Gastroesophageal sphincter (tissue), 4 donors: ENCODE measurements around the gene NUBPL. TPM values are rescaled to one million over a fixed set of nuclear protein-coding genes. Genes with fewer than 3 reads are reported as not detected.
A peak's percentile ranks its signal among the peaks of the same experiment; 100 is the strongest.

ENCODE experiments used
- ATAC-seq: fragments of 150-250 bp; one replicate; pipeline ENCODE4 v1.9.1; 2016; ENCODE audit warnings: mild to moderate bottlenecking, moderate library complexity
- H3K27ac ChIP-seq, 4 donors: fragments of 200-600 bp; sonication (generic) in 3 of 4; 1 replicate in 3 of 4; 2 replicates in 1 of 4; pipeline ENCODE4 v1.5.1; 2016 to 2019
- H3K27me3 ChIP-seq: fragments of 200-600 bp; sonication (generic); one replicate; pipeline ENCODE4 v1.5.1; 2019
- H3K36me3 ChIP-seq, 2 donors: fragments of 200-600 bp; sonication (generic); one replicate each; pipeline ENCODE4 v1.5.1; 2019; ENCODE audit warnings: control low read depth in 1 of 2
- H3K4me1 ChIP-seq, 3 donors: fragments of 200-600 bp; sonication (generic); 1 replicate in 2 of 3; 2 replicates in 1 of 3; pipeline ENCODE4 v1.5.1; 2016 to 2019; ENCODE audit warnings: control low read depth in 2 of 3
- H3K4me3 ChIP-seq, 2 donors: fragments of 200-600 bp; sonication (generic); one replicate each; pipeline ENCODE4 v1.5.1; 2019; ENCODE audit warnings: mild to moderate bottlenecking in 1 of 2, moderate library complexity in 1 of 2
- H3K9me3 ChIP-seq, 3 donors: fragments of 200-600 bp; sonication (generic); one replicate each; pipeline ENCODE4 v1.5.1; 2017 to 2019; ENCODE audit warnings: control low read depth in 2 of 3
- CTCF ChIP-seq, 4 experiments: fragments of 200-600 bp in 2 of 4; fragments of 450-650 bp in 2 of 4; sonication (generic) in 1 of 4; IDR thresholded peaks; one replicate each; pipeline ENCODE4 v1.5.1; 2017 to 2019; ENCODE audit warnings: antibody characterized with exemption in 4 of 4, mild to moderate bottlenecking in 2 of 4, moderate library complexity in 2 of 4
- EP300 ChIP-seq: sonication (generic); formaldehyde crosslinking; IDR thresholded peaks from one replicate; pipeline ENCODE4 v1.6.1; 2017; ENCODE audit warnings: antibody characterized with exemption, mild to moderate bottlenecking
- POLR2A ChIP-seq, 2 donors: fragments of 450-650 bp; IDR thresholded peaks; one replicate each; pipeline ENCODE4 v1.6.1; 2017; ENCODE audit warnings: antibody characterized with exemption in 2 of 2, mild to moderate bottlenecking in 2 of 2, moderate library complexity in 1 of 2
- POLR2AphosphoS5 ChIP-seq: sonication (generic); formaldehyde crosslinking; IDR thresholded peaks from one replicate; pipeline ENCODE4 v1.6.1; 2017; ENCODE audit warnings: antibody characterized with exemption
- WGBS, 2 donors: methylation state at CpG; one replicate each; pipeline ENCODE4 v1.1.5; 2018; ENCODE audit warnings: low coverage in 1 of 2; 5-methylcytosine and 5-hydroxymethylcytosine counted together
- total RNA-seq, 4 donors: library from RNA; depleted of rRNA; stranded (reverse); fragments of >200 nt; gene quantifications; one replicate each; pipeline ENCODE4 v1.1.0, GENCODE V29; 2016

Gene NUBPL
- total RNA-seq, 4 donors from 2014 or later, result 8.1 to 24.3 (median 14.5) TPM

- peaks cover 6 to 43% (median 7%) of the 10 kb centered on the region in 3 donors for H3K4me1 ChIP-seq
- peak; percentile 60 for ATAC-seq
- H3K27ac ChIP-seq, result no peak overlapping the region
- WGBS, 2 donors, result 20 to 40% methylated on average over 1 of the region's 1 CpG
- no peak for TF ChIP-seq POLR2A (IDR thresholded peaks at IDR 0.05)
- no peak for TF ChIP-seq POLR2AphosphoS5
- no peak for TF ChIP-seq EP300
- no peak for TF ChIP-seq CTCF (IDR thresholded peaks at IDR 0.05)
- H3K27me3 ChIP-seq, result no peaks in the 10 kb centered on the region
- H3K4me3 ChIP-seq, result no peak overlapping the region
- no peaks in the 10 kb centered on the region for H3K36me3 ChIP-seq
- H3K9me3 ChIP-seq, result no peaks in the 10 kb centered on the region
Measured at GRCh38 chr14:31582286-31582691, 21.1 kb downstream of the NUBPL start.

GRCh38 chr14:31582836-31583452, 21.7 kb downstream of the NUBPL start:
- ATAC-seq, result no peak
- H3K27ac ChIP-seq, result no peak overlapping the region
- no peak overlapping the region for H3K4me3 ChIP-seq
- H3K36me3 ChIP-seq, result no peaks in the 10 kb centered on the region
- no peak for TF ChIP-seq POLR2AphosphoS5
- TF ChIP-seq EP300, result no peak
- TF ChIP-seq POLR2A (IDR thresholded peaks at IDR 0.05), result no peak
- no peak for TF ChIP-seq CTCF (IDR thresholded peaks at IDR 0.05)
- H3K27me3 ChIP-seq, result no peaks in the 10 kb centered on the region
- H3K9me3 ChIP-seq, result no peaks in the 10 kb centered on the region
- peaks cover 4 to 36% (median 6%) of the 10 kb centered on the region in 3 donors for H3K4me1 ChIP-seq
- WGBS, 2 donors, result 24 to 39% methylated on average over 3 of the region's 3 CpGs

DNA sequence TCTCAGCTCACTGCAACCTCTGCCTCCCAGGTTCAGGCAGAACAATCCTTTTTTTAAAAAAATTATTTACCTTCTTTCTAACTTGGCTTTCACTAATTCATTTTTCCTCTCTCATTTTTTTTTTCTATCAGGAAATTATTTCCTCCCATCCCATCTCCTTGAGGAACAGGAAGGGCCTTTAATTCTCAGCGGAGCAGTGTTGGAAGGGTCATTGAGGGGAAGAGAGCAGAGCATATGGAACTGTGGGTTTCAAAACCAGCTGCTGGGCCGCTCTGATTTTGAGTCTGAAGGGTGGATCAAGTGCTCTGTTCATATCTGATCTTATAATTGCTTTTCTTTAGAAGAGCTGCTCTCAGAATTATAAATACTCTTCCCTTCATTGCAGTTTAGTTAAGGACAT, 29.0 kb downstream of the NUBPL start:
- ATAC-seq, result no peak
- 69% methylated on average over 2 of the region's 2 CpGs; no CpG with 5 or more reads in 1 of the 2 donors for WGBS, 2 donors
- Histone ChIP-seq H3K9me3 (no peaks in the 10 kb centered on the region), H3K36me3 (no peaks in the 10 kb centered on the region), H3K4me3 (no peak overlapping the region), H3K27ac (no peak overlapping the region), H3K27me3 (no peaks in the 10 kb centered on the region), H3K4me1 (peaks cover 0 to 7% (median 0%) of the 10 kb centered on the region in 3 donors)
- TF ChIP-seq CTCF (IDR thresholded peaks at IDR 0.05) (no peak), POLR2A (IDR thresholded peaks at IDR 0.05) (no peak), POLR2AphosphoS5 (no peak), EP300 (no peak)

DNA sequence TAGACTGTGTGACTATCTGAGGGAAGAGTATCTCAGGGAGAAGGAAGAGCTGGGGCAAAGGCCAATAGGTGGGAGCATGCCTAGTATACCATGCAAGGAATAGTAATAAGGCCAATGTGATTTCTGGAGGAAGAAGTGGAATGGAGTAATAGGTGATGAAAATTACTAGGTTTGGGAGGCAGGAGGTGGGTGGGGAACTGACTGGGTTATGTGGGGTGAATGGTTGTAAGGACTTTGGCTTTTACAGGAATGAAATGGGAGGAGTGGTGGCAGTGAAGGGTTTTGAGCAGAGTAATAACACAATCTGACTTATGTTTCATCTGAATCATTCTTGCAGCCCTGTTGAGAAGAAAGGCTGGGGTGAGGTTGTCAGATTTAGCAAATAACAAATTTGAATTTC, 30.9 kb downstream of the NUBPL start:
- H3K4me1 ChIP-seq, result peaks cover 0 to 26% (median 0%) of the 10 kb centered on the region in 3 donors
- no peaks in the 10 kb centered on the region for H3K9me3 ChIP-seq
- H3K27me3 ChIP-seq, result no peaks in the 10 kb centered on the region
- no peaks in the 10 kb centered on the region for H3K36me3 ChIP-seq
- no peak overlapping the region for H3K27ac ChIP-seq
- no peak for TF ChIP-seq EP300
- H3K4me3 ChIP-seq, result no peak overlapping the region
- ATAC-seq, result no peak

GRCh38 chr14:31592631-31593030, 31.4 kb downstream of the NUBPL start:
- no peaks in the 10 kb centered on the region for H3K9me3 ChIP-seq
- WGBS, 2 donors, result 95% methylated on average over 2 of the region's 2 CpGs; no CpG with 5 or more reads in 1 of the 2 donors
- H3K36me3 ChIP-seq, result no peaks in the 10 kb centered on the region
- peaks cover 0 to 28% (median 0%) of the 10 kb centered on the region in 3 donors for H3K4me1 ChIP-seq
- no peak overlapping the region for H3K4me3 ChIP-seq
- H3K27me3 ChIP-seq, result no peaks in the 10 kb centered on the region
- no peak for ATAC-seq
- no peak overlapping the region for H3K27ac ChIP-seq
- no peak for TF ChIP-seq EP300
- no peak for TF ChIP-seq CTCF (IDR thresholded peaks at IDR 0.05)
- no peak for TF ChIP-seq POLR2A (IDR thresholded peaks at IDR 0.05)
- no peak for TF ChIP-seq POLR2AphosphoS5
